ENCODE measurements around the gene SPACA6.
"Not testable (repeated sequence)": the region's sequence is repeated elsewhere in the genome, so short reads cannot be mapped to it uniquely, and the experiment has no call there.

Gene SPACA6, protein sequence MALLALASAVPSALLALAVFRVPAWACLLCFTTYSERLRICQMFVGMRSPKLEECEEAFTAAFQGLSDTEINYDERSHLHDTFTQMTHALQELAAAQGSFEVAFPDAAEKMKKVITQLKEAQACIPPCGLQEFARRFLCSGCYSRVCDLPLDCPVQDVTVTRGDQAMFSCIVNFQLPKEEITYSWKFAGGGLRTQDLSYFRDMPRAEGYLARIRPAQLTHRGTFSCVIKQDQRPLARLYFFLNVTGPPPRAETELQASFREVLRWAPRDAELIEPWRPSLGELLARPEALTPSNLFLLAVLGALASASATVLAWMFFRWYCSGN

GRCh38 chr19:51693260-51693659 lies at the start of gene SPACA6:
Gene SPACA6, plus strand, starts transcription at chr19:51693330. Its CDS starts 197 bp downstream, at chr19:51693527.
- no peak for DNase-seq

DNA sequence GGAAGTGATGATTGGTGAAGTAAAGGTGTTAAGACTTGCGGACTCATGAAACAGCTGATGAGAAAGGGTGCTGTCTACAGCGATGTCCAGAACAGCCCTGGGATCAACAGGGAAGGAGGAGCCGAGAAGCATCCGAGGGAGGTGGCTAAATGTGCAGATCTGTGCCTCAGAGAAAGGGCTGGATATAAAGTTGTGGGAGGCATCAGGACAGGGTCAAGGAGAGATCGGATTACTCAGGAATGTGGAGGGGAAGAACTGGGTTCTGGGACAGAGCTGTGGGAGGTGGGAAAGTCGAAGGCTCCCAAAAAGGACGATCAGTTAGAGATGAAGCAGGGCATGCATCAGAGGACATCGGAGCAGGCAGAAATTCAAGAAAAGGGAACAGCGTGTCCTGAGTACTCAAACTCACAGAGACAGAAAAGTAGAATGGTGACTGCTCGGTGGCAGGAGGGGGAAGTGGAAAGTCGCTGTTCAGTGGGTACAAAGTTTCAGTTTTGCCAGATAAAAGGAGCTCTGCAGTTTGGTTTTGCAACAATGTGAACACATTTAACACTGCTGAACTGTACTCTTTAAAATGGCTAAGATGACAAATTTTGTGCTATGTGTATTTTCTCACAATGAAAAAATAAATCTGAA lies 48.4 kb upstream of the SPACA6 start:
- peak; percentile 26 for DNase-seq

- not testable (repeated sequence) for DNase-seq
Measured at GRCh38 chr19:51646730-51647129, 46.4 kb upstream of the SPACA6 start, which contains the start of gene SIGLEC14. Gene SIGLEC14, minus strand, starts transcription at chr19:51646825. Its CDS starts 66 bp downstream, at chr19:51646759.

DNA sequence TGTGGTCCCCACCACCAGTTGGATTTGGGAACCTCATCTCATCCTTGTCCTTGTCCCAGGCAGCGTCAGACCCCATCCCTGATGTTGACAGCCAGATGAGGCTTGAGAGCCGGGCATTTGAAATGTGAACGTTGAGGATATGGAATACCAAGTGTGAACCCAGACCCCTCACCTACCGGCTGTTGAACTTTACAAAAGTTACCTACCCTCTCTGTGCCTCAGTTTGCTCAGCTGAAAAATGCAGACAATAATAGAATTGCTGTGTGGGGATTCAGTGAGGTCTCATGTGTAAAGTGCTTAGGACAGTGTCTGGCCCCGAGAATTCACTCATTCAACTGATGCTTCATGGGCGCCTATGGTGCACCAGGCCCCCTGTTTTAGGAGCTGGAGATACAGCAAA lies 45.8 kb upstream of the SPACA6 start:
- DNase-seq, result no peak

DNA sequence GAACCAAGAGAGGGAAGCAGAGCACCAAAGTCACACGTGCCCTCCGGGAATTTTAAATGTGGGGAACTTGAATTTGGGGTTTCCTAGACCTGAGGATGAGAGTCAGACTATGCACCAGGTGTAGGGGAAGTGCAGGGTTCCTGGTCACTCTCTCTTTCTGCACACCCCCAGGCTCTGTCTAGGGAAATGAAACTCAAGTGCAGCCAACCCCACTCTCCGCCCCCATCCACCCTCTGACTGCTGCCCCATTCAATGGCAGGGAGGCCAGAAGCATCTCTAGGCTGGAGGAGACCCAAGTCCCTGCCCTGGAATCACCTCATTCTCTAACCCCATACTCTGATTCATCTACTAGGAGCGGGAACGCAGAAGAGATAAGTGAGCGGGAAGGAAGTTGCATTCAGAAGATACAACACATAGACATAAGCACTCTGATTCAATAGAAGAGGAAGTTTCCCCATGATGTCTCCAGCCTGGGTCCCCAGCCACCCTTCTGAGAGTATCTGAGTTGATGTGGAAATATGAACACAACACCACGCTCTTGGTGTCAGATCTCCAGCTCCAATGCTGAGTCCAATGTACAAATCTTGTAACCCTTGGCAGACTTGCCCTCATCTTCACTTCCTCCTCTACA lies 41.8 kb upstream of the SPACA6 start:
- peak; percentile 33 for DNase-seq

GRCh38 chr19:51652266-51652665 lies 40.9 kb upstream of the SPACA6 start:
- no peak for DNase-seq

- no peak for DNase-seq
Measured at GRCh38 chr19:51653162-51653561, 40.0 kb upstream of the SPACA6 start.

GRCh38 chr19:51654783-51655182 lies 38.3 kb upstream of the SPACA6 start:
- DNase-seq, result no peak

GRCh38 chr19:51660975-51661600 lies 32.0 kb upstream of the SPACA6 start:
- DNase-seq, result peak; percentile 82

DNA sequence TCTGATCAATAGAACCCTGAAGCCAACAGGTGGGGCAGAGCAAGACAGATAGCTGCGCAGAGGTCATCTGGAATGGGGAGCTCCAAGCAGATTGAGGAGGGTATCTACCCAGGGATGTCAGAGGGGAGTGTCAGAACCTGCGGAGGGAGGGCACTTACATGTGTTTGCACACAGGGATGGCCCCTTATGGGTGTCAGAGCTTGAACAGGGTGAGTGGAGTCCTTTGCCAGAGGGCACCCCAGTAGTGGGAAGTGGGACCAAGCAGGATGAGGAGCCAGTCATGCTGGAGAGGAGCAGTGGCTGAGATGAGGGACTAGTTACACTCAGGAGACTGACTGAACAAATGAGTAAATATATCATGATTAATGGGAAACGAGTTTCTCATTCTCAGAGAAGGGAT lies 29.5 kb upstream of the SPACA6 start:
- no peak for DNase-seq

GRCh38 chr19:51664131-51664530 lies 29.0 kb upstream of the SPACA6 start:
- no peak for DNase-seq

GRCh38 chr19:51664997-51665396 lies 28.1 kb upstream of the SPACA6 start:
- no peak for DNase-seq

- DNase-seq, result no peak
Measured at GRCh38 chr19:51668216-51668615, 24.9 kb upstream of the SPACA6 start.

- peak; percentile 41 for DNase-seq
Measured at GRCh38 chr19:51675911-51676565, 17.1 kb upstream of the SPACA6 start.

- DNase-seq, result no peak
Measured at GRCh38 chr19:51676566-51677083, 16.5 kb upstream of the SPACA6 start.

- no peak for DNase-seq
Measured at GRCh38 chr19:51680474-51680873, 12.7 kb upstream of the SPACA6 start.

DNA sequence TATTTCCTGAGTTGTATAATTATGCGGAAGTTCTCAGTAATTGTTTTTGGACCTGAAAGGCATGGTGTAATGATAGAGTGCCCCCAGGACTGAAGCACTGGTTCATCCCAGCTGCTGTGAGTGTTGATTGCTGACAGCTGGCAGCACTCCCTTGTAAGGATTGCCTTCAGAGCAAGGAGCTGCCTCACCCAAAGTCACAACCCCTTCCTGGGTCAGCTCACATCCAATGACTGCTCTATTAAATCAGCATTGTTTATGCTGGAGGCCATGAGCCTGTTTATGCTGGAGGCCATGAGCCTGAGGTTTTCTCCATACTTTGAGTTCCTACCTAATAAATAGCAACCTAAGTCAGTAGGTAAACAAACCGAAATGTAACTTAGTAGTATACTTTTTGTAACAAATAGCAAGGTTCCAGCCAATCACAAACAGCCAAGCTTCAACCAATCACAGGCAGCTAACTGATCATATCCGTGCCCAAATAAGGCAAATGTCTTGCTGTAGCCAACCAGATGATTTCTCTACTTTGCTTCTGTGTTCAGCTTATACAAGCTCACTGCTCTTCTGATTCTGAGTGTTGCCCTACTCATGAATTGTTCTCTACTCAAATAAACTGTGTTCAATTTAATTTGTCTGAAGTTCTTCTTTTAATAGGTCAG lies 11.7 kb upstream of the SPACA6 start:
- DNase-seq, result no peak

DNA sequence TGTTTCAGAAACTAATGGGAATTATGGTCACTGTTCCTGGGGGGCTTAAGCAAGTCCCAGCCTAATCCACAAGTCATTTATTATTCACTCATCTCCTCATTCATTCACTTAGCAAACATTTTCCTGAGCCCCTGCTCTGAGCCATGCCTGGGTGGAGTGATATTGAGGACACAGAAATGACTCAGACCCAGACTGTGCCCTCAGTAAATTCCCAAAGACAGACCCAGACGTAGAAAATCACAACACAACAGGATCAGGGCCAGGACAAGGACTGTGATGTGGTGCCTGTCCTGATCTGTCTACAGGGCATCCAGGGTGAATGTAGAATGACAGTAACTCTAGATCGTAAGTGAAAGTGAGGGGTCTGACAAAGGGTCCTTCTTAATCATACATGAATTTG lies 7.0 kb upstream of the SPACA6 start:
- no peak for DNase-seq

DNA sequence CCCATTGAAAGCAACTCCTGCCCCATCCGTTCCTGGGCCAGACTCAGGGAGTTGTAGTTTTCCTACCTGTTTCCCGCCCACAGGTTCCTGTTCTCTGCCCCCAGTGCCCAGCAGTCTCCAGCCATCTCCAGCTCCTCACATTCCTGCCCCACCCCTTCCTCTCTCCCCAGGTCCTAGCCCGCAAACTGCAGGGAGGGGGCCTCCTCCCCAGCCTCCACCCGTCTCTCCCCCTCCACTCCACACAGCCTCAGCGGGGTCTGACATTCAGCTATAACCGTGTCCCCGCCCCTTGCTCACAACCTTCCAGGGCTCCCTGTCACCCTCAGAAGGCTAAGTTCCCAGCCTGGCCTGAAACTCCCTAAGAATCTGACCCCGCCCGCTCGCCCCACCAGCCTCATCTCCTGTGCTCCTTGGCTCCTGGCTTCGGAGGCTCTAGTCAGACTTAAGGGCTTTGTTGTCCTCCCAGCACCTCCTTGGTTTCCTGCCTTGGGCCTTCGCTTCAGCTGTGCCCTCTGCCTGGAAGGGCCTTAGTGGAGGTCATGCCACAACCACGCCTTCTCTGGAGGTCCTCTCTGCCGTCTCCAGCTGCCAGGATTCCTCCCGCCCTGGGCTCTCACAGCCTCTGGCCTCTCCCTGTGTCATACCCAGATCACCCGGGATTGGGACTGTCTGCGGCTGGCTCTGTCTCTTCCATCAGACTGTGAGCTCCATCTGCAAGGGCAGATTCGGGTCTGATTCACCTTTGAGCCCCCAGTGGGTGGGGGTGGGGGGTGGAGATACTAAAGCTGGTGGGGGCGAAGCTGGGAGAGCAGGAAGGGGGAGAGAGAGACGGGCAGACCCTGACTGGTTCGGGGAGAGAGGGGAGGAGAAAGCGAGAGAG lies 5.1 kb upstream of the SPACA6 start:
- DNase-seq, result no peak

DNA sequence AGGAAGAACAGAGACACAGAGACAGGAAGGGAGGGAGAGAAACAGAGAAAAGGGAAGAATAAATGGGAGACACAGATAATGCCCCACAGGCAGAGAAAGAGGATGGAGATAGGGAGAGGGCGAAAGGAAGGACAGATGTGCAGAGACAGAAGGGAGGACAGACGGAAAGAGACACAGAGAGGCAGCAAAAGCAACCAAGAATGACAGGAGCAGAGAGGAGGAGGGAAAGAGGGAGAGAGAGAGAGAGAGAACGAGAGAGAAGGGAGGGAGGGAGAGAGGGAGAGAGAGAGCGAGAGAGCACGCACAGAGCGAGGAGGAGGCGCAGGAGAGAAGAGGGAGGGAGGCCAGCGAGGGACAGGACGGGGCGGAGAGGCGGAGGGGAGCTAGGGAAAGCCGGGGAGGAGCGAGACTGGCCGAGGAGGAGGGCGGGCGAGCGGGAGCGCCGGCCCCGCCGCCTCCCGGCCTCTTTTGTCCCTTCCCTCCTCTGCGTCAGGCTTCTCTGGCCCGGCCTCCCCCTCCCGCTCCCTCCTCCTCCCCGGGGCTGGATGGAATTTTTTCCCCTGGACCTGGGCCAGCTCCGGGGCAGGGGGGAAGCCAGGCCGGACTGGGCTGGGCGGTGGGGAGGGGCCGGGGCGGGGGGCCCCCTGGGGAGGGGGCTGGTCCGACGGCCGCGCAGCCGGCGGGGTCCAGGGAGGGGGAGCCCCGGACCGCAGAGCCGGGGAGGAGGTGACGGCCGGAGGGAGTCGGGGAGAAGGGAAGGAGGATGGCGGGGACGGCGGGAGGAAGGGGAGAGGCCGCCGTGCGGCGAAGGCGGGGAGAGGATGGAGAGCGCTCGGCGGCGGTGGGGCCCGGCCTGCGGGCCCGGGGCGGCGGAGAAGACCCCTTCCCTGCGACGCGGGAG lies 4.2 kb upstream of the SPACA6 start:
- DNase-seq, result peak; percentile 20

Data from RPMI8226 (cell line).